ENCODE measurements around the gene PTPRK. TPM values are rescaled to one million over a fixed set of nuclear protein-coding genes. Genes with fewer than 3 reads are reported as not detected.

PTPRK gene
- total RNA-seq, 2 donors from 2014 or later, result 94.1 to 117 TPM

DNA sequence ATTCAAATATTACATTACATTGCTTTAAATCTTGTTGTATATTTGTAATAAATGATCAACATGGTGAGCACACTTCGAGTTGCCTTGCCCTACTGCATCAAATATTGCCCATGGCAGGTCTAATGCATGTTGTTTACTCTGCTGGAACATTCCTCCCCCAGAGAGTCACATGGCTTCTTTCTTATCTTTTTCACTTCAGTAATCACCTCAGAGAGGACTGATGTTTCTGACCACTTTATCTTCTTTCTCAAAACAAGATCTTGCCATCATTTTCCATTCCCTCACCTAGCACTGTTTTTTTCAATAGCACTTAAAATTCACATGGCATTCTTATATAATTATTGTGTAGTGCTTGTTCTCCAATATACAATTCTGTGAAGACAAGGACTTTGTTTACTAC, 376.1 kb downstream of the PTPRK start:
- no peaks in the 10 kb centered on the region for H3K4me1 ChIP-seq
- H3K4me3 ChIP-seq, result no peak overlapping the region
- no peaks in the 10 kb centered on the region for H3K9me3 ChIP-seq
- TF ChIP-seq CTCF (IDR thresholded peaks at IDR 0.05), result no peak
- intact Hi-C loops (cut with DNase I), result no loop called here
- no peaks in the 10 kb centered on the region for H3K27me3 ChIP-seq
- no peaks in the 10 kb centered on the region for H3K36me3 ChIP-seq
- no peak overlapping the region for H3K9ac ChIP-seq (ENCODE audit: low read depth in 2 of 2, low read length in 2 of 2)
- DNase-seq, result no peak
- H3K27ac ChIP-seq, result no peak overlapping the region

DNA sequence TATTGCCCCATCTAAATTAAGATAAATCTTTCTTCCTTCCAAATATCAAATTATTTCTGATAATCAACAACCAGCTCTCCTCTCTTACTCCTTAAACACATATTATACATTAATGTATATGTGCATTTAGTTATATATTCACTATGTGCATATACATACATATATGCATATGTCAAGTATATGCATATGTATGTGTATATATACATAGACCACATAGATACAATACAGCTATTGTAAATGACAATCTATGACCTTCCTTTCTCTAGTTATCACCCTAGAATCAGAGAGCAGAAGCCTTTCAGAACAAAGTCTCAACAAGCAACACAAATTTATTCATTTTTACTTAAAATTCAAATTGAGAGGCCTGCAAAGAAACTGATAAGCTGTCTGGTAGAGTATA, 378.5 kb downstream of the PTPRK start:
- H3K27ac ChIP-seq, result no peak overlapping the region
- TF ChIP-seq CTCF (IDR thresholded peaks at IDR 0.05), result no peak
- no peak for DNase-seq
- no peak overlapping the region for H3K4me3 ChIP-seq
- H3K36me3 ChIP-seq, result no peaks in the 10 kb centered on the region
- no peaks in the 10 kb centered on the region for H3K9me3 ChIP-seq
- H3K27me3 ChIP-seq, result no peaks in the 10 kb centered on the region
- no peak overlapping the region for H3K9ac ChIP-seq (ENCODE audit: low read depth in 2 of 2, low read length in 2 of 2)
- intact Hi-C loops (cut with DNase I), result no loop called here
- H3K4me1 ChIP-seq, result no peaks in the 10 kb centered on the region

DNA sequence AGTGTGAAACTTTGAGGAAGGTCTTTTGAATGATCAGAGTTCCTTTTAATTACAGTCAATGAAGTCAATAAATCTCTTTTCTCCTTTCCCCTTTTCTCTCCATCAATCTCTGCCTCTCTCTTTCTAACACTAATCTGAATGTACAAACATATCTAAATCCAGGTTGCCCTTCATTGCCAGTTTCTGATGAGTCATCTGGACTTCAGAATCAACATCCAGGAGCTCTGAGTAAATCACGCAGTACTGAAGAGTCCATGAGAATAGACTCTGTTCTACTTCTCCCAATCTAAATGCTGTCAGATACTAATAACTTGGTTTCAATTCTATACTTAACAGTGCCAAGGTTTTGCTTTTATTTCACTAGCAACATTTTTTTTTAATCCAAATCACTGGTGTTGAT, 380.9 kb downstream of the PTPRK start:
- H3K27ac ChIP-seq, result no peak overlapping the region
- H3K4me3 ChIP-seq, result no peak overlapping the region
- H3K9me3 ChIP-seq, result no peaks in the 10 kb centered on the region
- intact Hi-C loops (cut with DNase I), result no loop called here
- DNase-seq, result no peak
- H3K27me3 ChIP-seq, result no peaks in the 10 kb centered on the region
- no peaks in the 10 kb centered on the region for H3K4me1 ChIP-seq
- H3K36me3 ChIP-seq, result no peaks in the 10 kb centered on the region
- TF ChIP-seq CTCF (IDR thresholded peaks at IDR 0.05), result no peak
- H3K9ac ChIP-seq (ENCODE audit: low read depth in 2 of 2, low read length in 2 of 2), result no peak overlapping the region

GRCh38 chr6:128138694-128139093, 381.7 kb downstream of the PTPRK start:
- no peak overlapping the region for H3K9ac ChIP-seq (ENCODE audit: low read depth in 2 of 2, low read length in 2 of 2)
- no peaks in the 10 kb centered on the region for H3K36me3 ChIP-seq
- H3K27me3 ChIP-seq, result no peaks in the 10 kb centered on the region
- no peaks in the 10 kb centered on the region for H3K4me1 ChIP-seq
- TF ChIP-seq CTCF (IDR thresholded peaks at IDR 0.05), result no peak
- no peak for DNase-seq
- no peaks in the 10 kb centered on the region for H3K9me3 ChIP-seq
- intact Hi-C loops (cut with DNase I), result no loop called here
- H3K27ac ChIP-seq, result no peak overlapping the region
- H3K4me3 ChIP-seq, result no peak overlapping the region

- intact Hi-C loops (cut with DNase I), result no loop called here
- DNase-seq, result no peak
- Histone ChIP-seq H3K36me3 (no peaks in the 10 kb centered on the region), H3K4me3 (no peak overlapping the region), H3K9me3 (no peaks in the 10 kb centered on the region), H3K27me3 (no peaks in the 10 kb centered on the region), H3K9ac (ENCODE audit: low read depth in 2 of 2, low read length in 2 of 2) (no peak overlapping the region), H3K27ac (no peak overlapping the region), H3K4me1 (no peaks in the 10 kb centered on the region)
- TF ChIP-seq CTCF (IDR thresholded peaks at IDR 0.05), result no peak
Observed at GRCh38 chr6:128135325-128135724, 385.1 kb downstream of the PTPRK start.

DNA sequence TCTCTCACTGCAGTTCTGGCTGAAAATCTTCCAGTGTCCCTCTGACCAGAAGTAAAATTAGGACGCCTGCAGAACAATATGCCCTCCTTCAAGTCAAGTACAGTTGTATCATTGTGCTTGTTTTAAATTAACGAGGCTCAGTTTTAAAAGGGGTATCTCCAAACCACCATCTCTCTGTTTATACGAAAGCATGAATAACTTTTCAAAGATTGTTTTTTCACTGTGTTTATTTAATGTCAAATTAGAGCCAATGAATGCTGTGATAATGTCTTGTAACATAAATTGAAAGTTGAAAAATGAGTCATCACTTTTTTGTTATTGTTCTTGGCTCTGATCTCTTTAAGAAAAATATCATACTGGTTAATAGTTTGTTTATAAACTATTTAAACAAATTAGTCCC, 388.8 kb downstream of the PTPRK start:
- intact Hi-C loops (cut with DNase I), result no loop called here
- no peak for DNase-seq
- no peak for TF ChIP-seq CTCF (IDR thresholded peaks at IDR 0.05)
- H3K4me3 ChIP-seq, result no peak overlapping the region
- no peaks in the 10 kb centered on the region for H3K27me3 ChIP-seq
- no peaks in the 10 kb centered on the region for H3K36me3 ChIP-seq
- H3K4me1 ChIP-seq, result no peaks in the 10 kb centered on the region
- no peaks in the 10 kb centered on the region for H3K9me3 ChIP-seq
- H3K27ac ChIP-seq, result no peak overlapping the region
- no peak overlapping the region for H3K9ac ChIP-seq (ENCODE audit: low read depth in 2 of 2, low read length in 2 of 2)

Measured in colonic mucosa (tissue), 4 donors.